Measurements from ENCODE around the gene RXFP4.

RXFP4 gene

GRCh38 chr1:155946633-155947219, 5.3 kb downstream of the RXFP4 start:
- DNase-seq (ENCODE audit: low read depth) = no peak
- H3K4me3 ChIP-seq (ENCODE audit: low read depth, low read length) = no peak overlapping the region
- no peak for TF ChIP-seq CTCF (IDR thresholded peaks at IDR 0.05; ENCODE audit: low read depth, low read length, missing control alignments)
- in situ Hi-C loops (cut with HindIII; ENCODE audit: low sequenced_read_pairs) = loop anchor here (5.0 kb wide), 1 partner anchor 66 kb away; no protein-coding TSS in a partner anchor

- H3K4me3 ChIP-seq (ENCODE audit: low read depth, low read length) = no peak overlapping the region
- in situ Hi-C loops (cut with HindIII; ENCODE audit: low sequenced_read_pairs) = loop anchor here (5.0 kb wide), 1 partner anchor 65 kb away; no protein-coding TSS in a partner anchor
- TF ChIP-seq CTCF (IDR thresholded peaks at IDR 0.05; ENCODE audit: low read depth, low read length, missing control alignments) = no peak
- no peak for DNase-seq (ENCODE audit: low read depth)
These were observed 5.9 kb downstream of the RXFP4 start for GRCh38 chr1:155947292-155947691.

DNA sequence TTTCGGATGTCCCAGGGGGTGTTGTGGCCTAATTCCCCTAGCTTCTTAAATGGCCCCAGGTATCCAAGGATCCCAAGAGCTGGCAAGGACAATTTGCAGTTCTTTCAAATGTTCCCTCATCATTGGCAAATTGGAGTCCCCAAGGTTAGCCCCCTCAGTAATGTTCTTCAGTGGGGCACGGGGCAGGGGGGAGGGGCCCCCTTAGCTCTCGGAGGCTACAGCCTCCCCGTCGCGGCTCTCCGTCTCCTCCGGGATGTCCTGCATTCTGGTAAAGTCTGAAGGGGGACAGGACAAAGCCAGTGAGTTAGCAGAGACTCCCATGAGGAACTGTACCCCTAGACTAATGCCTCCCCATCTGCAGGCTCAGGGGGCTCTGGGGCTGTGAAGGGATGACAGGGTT, 6.3 kb downstream of the RXFP4 start:
- no peak for TF ChIP-seq CTCF (IDR thresholded peaks at IDR 0.05; ENCODE audit: low read depth, low read length, missing control alignments)
- H3K4me3 ChIP-seq (ENCODE audit: low read depth, low read length) = no peak overlapping the region
- in situ Hi-C loops (cut with HindIII; ENCODE audit: low sequenced_read_pairs) = loop anchor here (5.0 kb wide), 1 partner anchor 65 kb away; no protein-coding TSS in a partner anchor
- DNase-seq (ENCODE audit: low read depth) = no peak

DNA sequence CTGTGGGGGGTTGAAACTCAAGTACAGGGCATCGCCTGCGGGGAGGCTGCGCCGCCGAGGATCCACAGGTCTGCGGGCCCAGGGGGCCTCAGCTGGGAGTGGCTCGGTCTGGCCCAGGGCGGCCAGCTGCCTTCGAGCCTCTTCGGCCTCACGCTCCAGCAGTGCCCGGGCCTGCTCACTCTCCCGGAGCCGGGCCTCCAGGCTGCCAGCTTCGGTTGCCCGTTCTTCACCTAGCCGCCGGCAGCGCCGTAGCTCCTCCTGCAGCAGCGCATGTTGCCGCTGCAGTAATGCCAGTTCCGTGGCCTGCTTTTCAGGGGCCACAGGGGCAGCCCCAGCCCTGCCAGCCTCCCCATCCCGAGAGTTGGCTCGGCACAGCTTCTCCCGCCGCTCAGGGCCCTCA, 9.4 kb downstream of the RXFP4 start:
- no peak for DNase-seq (ENCODE audit: low read depth)
- no peak for TF ChIP-seq CTCF (IDR thresholded peaks at IDR 0.05; ENCODE audit: low read depth, low read length, missing control alignments)
- H3K4me3 ChIP-seq (ENCODE audit: low read depth, low read length) = no peak overlapping the region
- in situ Hi-C loops (cut with HindIII; ENCODE audit: low sequenced_read_pairs) = no loop called here

- in situ Hi-C loops (cut with HindIII; ENCODE audit: low sequenced_read_pairs) = no loop called here
- no peak for DNase-seq (ENCODE audit: low read depth)
- TF ChIP-seq CTCF (IDR thresholded peaks at IDR 0.05; ENCODE audit: low read depth, low read length, missing control alignments) = no peak
- no peak overlapping the region for H3K4me3 ChIP-seq (ENCODE audit: low read depth, low read length)
These were observed 10.5 kb downstream of the RXFP4 start for GRCh38 chr1:155951753-155952504.

DNA sequence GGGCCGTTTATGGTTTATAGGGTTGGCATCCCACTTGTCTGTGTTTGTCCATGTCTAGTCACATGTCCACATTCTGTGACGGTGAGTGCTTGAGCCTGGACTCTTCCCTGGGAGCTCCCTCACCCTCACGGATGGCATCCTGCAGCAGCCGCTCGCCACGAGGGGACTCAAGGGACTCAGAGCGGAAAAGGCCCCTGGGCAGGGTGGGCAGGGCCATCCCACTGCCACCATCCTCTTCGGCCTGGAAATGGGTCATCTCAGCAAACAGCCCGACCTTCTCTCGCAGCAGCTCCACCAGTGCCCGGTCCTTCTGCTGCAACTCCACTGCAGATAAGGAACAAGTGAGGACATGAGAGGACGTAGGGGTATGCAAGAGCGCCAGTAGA, 11.1 kb downstream of the RXFP4 start:
- in situ Hi-C loops (cut with HindIII; ENCODE audit: low sequenced_read_pairs) = no loop called here
- TF ChIP-seq CTCF (IDR thresholded peaks at IDR 0.05; ENCODE audit: low read depth, low read length, missing control alignments) = no peak
- H3K4me3 ChIP-seq (ENCODE audit: low read depth, low read length) = no peak overlapping the region
- DNase-seq (ENCODE audit: low read depth) = no peak
